OCI-LY3 (cell line): ENCODE measurements around the gene SECISBP2.
A peak's percentile ranks its signal among the peaks of the same experiment; 100 is the strongest.

Experiments
- H2AFZ ChIP-seq: fragments of 200-600, 300-600 bp; shearing (Covaris generic); 2 replicates; pipeline ENCODE4 v1.6.0; 2014; ENCODE audit warnings: antibody characterized with exemption, low read depth, low read length
- H3K27ac ChIP-seq: fragments of 200-600, 300-600 bp; sonication (generic); 2 replicates; pipeline ENCODE4 v1.5.1; 2014; ENCODE audit warnings: mild to moderate bottlenecking, low read length, moderate library complexity, mixed read lengths
- H3K27me3 ChIP-seq: fragments of 200-600, 300-600 bp; sonication (generic); 2 replicates; pipeline ENCODE4 v1.6.1; 2014; ENCODE audit warnings: low read depth, low read length, mixed read lengths
- H3K36me3 ChIP-seq: fragments of 200-600, 300-600 bp; sonication (generic); replicated peaks from 2 replicates; pipeline ENCODE3; 2014; ENCODE audit warnings: low read depth, low read length, mixed read lengths
- H3K4me1 ChIP-seq: fragments of 300-600, 200-600 bp; sonication (generic); 2 replicates; pipeline ENCODE4 v1.6.1; 2014; ENCODE audit warnings: low read length, mixed read lengths
- H3K4me2 ChIP-seq: fragments of 200-600, 300-600 bp; sonication (generic); 2 replicates; pipeline ENCODE4 v1.6.1; 2014; ENCODE audit warnings: low read length, mixed read lengths
- H3K4me3 ChIP-seq: fragments of 300-600, 200-600 bp; sonication (generic); 2 replicates; pipeline ENCODE4 v1.5.1; 2014; ENCODE audit warnings: antibody characterized with exemption, mild to moderate bottlenecking, low read length, moderate library complexity
- H3K79me2 ChIP-seq: fragments of 300-600, 200-600 bp; shearing (Covaris generic); 2 replicates; pipeline ENCODE4 v1.6.1; 2014; ENCODE audit warnings: mild to moderate bottlenecking, low read length, mixed read lengths
- H3K9ac ChIP-seq: fragments of 300-600, 200-600 bp; shearing (Covaris generic); 2 replicates; pipeline ENCODE4 v1.6.0; 2014; ENCODE audit warnings: mild to moderate bottlenecking, low read length, moderate library complexity
- H3K9me3 ChIP-seq: fragments of 200-600, 300-600 bp; shearing (Covaris generic); 2 replicates; pipeline ENCODE4 v1.6.1; 2014; ENCODE audit warnings: low read length, mixed read lengths; ENCODE audit not compliant: insufficient read depth
- H4K20me1 ChIP-seq: fragments of 200-600, 300-600 bp; sonication (generic); 2 replicates; pipeline ENCODE4 v1.6.1; 2016; ENCODE audit warnings: low read length, mixed read lengths; ENCODE audit not compliant: insufficient read depth
- EZH2phosphoT487 ChIP-seq: fragments of 200-600 bp; shearing (Covaris generic); IDR thresholded peaks from 2 replicates; pipeline ENCODE4 v1.6.1; 2018; ENCODE audit warnings: antibody characterized with exemption, mixed run types, low read depth
- TF ChIP-seq, protein P1 (sequence below): fragments of 200-600, 300-600 bp; sonication (generic); IDR thresholded peaks from 2 replicates; pipeline ENCODE4 v1.5.1; 2014; ENCODE audit warnings: antibody characterized with exemption, low read length, low read depth

SECISBP2 gene

DNA sequence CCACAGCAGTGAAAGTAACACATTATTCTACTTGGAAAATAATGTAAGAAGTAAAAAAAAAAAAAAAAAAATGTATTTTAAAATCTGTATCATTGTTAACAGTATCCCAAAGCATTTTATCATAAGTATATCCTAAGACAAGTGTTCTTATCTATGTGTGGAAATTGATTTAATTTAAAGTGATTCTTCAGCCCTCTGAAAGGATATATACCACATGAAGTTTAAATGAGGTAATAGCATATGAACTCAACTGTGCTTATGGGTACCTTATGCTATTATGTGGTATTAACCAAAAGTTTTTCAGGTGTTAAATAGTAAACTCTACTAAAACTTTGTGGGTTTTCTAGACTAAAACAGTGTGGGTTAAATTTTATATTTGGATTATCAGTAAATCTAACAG lies 2.8 kb upstream of the SECISBP2 start:
- no peaks in the 10 kb centered on the region for H3K9me3 ChIP-seq
- no peak overlapping the region for H3K9ac ChIP-seq
- H3K4me1 ChIP-seq = peaks cover 62% of the 10 kb centered on the region
- H3K4me3 ChIP-seq = no peak overlapping the region
- H4K20me1 ChIP-seq = peaks cover 36% of the 10 kb centered on the region
- H3K27me3 ChIP-seq = no peaks in the 10 kb centered on the region
- H3K79me2 ChIP-seq = peaks cover 88% of the 10 kb centered on the region
- peak overlapping the region; percentile 15; the same call in 1 of the 2 replicates for H3K4me2 ChIP-seq
- no peak for TF ChIP-seq EZH2phosphoT487
- TF ChIP-seq, protein P1, sequence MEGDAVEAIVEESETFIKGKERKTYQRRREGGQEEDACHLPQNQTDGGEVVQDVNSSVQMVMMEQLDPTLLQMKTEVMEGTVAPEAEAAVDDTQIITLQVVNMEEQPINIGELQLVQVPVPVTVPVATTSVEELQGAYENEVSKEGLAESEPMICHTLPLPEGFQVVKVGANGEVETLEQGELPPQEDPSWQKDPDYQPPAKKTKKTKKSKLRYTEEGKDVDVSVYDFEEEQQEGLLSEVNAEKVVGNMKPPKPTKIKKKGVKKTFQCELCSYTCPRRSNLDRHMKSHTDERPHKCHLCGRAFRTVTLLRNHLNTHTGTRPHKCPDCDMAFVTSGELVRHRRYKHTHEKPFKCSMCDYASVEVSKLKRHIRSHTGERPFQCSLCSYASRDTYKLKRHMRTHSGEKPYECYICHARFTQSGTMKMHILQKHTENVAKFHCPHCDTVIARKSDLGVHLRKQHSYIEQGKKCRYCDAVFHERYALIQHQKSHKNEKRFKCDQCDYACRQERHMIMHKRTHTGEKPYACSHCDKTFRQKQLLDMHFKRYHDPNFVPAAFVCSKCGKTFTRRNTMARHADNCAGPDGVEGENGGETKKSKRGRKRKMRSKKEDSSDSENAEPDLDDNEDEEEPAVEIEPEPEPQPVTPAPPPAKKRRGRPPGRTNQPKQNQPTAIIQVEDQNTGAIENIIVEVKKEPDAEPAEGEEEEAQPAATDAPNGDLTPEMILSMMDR = no peak
- no peak overlapping the region for H2AFZ ChIP-seq
- peaks cover 57% of the 10 kb centered on the region for H3K36me3 ChIP-seq
- H3K27ac ChIP-seq = peak overlapping the region; percentile 4

DNA sequence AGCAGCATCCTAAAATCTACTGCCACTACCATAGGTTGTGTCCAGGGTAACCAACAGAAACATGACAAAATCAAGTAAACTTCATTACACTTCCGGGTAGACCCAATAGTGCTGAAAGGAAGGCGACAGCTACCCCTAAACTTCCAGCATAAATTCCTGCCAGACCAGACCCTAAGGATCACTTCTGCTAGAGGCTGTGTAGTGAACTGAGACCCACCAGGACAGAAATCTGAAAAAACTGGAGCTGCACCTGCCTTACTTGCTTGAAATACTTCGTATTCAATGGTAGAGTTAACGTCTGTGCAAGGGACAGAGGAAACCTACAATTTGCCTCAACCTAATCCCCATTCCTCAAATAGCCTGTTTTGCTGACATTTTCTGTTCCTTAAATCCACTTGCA lies 1.0 kb upstream of the SECISBP2 start:
- Histone ChIP-seq H3K27me3 (no peaks in the 10 kb centered on the region), H3K36me3 (peaks cover 54% of the 10 kb centered on the region), H3K4me3 (peak overlapping the region; percentile 80), H3K9ac (peak overlapping the region; percentile 72), H2AFZ (no peak overlapping the region), H3K4me2 (peak overlapping the region; percentile 80), H3K27ac (peak overlapping the region; percentile 84), H4K20me1 (peaks cover 29% of the 10 kb centered on the region), H3K9me3 (no peaks in the 10 kb centered on the region), H3K4me1 (peaks cover 62% of the 10 kb centered on the region), H3K79me2 (peaks cover 90% of the 10 kb centered on the region)
- TF ChIP-seq, protein P1 = no peak
- no peak for TF ChIP-seq EZH2phosphoT487

DNA sequence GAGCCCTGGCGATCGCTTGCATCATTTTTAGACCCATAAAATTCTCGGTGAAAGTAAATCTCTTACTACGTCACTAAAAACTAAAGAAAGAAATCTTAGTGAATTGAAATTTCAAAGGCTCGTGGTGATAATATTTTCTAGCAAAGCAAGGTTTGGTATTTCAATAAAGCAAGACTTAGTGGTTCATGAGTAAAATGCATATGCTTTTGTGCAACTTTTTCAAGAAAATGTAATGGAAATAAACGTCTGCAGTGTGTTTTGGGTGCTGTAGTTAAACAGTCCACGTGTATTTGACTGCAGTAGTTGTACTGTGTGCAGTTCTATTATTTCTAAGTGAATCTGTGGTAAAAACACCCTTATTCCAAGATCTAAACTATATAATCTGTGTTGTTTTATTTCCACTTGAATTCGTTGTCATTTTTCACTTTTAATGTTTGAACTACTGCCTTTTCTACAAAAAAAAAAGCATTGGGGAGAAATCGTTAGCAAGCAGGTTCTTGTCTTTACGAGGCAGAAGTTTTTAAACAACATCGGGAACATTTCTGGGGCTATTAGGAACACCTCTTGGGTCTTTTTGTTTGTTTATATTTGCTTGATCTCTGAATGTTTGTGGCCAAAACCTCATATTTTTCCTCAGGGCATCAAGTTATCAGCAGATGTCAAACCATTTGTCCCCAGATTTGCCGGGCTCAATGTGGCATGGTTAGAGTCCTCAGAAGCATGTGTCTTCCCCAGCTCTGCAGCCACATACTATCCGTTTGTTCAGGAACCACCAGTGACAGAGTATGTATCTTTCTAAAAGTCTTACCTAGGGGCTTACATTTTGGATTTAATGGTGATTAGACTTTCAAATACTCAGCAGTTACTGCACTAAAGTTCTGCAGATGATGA lies 960 bp downstream of the SECISBP2 start:
- H3K79me2 ChIP-seq = peaks cover 90% of the 10 kb centered on the region
- peak overlapping the region; percentile 73 for H3K4me2 ChIP-seq
- no peak for TF ChIP-seq EZH2phosphoT487
- TF ChIP-seq, protein P1 = no peak
- 0 out of 2 replicates have a peak overlapping the region, but pooled peaks have one; percentile 13 for H2AFZ ChIP-seq
- H4K20me1 ChIP-seq = peaks cover 9% of the 10 kb centered on the region
- H3K36me3 ChIP-seq = peaks cover 35% of the 10 kb centered on the region
- no peaks in the 10 kb centered on the region for H3K27me3 ChIP-seq
- peak overlapping the region; percentile 84 for H3K27ac ChIP-seq
- peak overlapping the region; percentile 80 for H3K4me3 ChIP-seq
- H3K9ac ChIP-seq = peak overlapping the region; percentile 72
- peaks cover 47% of the 10 kb centered on the region for H3K4me1 ChIP-seq
- no peaks in the 10 kb centered on the region for H3K9me3 ChIP-seq

DNA sequence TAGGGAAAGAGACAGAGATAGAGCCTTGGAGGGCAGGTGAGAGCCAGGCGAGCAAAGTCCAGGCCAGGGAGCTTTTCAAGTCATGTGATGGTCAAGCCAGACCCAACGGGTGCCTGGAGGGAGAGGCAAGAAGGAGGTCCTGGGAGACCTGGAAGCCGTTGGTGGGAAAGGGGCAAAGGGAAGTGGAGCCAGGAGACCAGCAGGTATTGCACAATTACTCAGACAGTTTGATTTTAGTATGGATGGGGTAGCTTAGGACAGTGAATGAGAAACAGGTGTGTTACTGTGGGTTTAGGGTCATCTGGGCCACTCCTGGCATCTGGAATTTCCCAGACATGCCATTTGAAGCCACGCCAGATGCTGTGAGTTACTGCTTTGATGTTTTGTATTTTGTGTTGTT lies 5.1 kb downstream of the SECISBP2 start:
- H3K9ac ChIP-seq = no peak overlapping the region
- peaks cover 11% of the 10 kb centered on the region for H3K4me1 ChIP-seq
- TF ChIP-seq, protein P1 = no peak
- TF ChIP-seq EZH2phosphoT487 = no peak
- no peaks in the 10 kb centered on the region for H3K9me3 ChIP-seq
- peaks cover 18% of the 10 kb centered on the region for H3K36me3 ChIP-seq
- no peak overlapping the region for H3K4me2 ChIP-seq
- H3K4me3 ChIP-seq = no peak overlapping the region
- no peak overlapping the region for H3K27ac ChIP-seq
- H3K79me2 ChIP-seq = peaks cover 54% of the 10 kb centered on the region
- H2AFZ ChIP-seq = no peak overlapping the region
- H3K27me3 ChIP-seq = no peaks in the 10 kb centered on the region
- H4K20me1 ChIP-seq = no peaks in the 10 kb centered on the region
